NCI-H345 (cell line): ENCODE results near the gene SLC5A5.

Source experiments
- DNase-seq: peaks from one replicate; lab custom pipeline; 2025; lab: John Stamatoyannopoulos, UW

The SLC5A5 gene

GRCh38 chr19:17847538-17848366 is 24.0 kb upstream of the SLC5A5 start, which contains the start of gene JAK3:
TSS of gene JAK3 (minus strand) at chr19:17847982. CDS start at chr19:17844417, 3,565 bp downstream.
- DNase-seq = no peak

- DNase-seq = no peak
Observed at GRCh38 chr19:17848595-17849292, 23.0 kb upstream of the SLC5A5 start.

GRCh38 chr19:17854061-17854460 is 17.7 kb upstream of the SLC5A5 start:
- DNase-seq = no peak

- peak; percentile 65 for DNase-seq
Observed at GRCh38 chr19:17855280-17856152, 16.2 kb upstream of the SLC5A5 start.

GRCh38 chr19:17859533-17860330 is 12.0 kb upstream of the SLC5A5 start, which contains the start of gene RPL18A:
TSS of gene RPL18A (plus strand) at chr19:17859910. CDS start at chr19:17859957, 47 bp downstream.
- peak; percentile 99 for DNase-seq

GRCh38 chr19:17860331-17860992 is 11.3 kb upstream of the SLC5A5 start:
- DNase-seq = no peak

GRCh38 chr19:17860993-17861360 is 10.8 kb upstream of the SLC5A5 start:
- no peak for DNase-seq

- DNase-seq = no peak
Observed at GRCh38 chr19:17861542-17862402, 10.0 kb upstream of the SLC5A5 start.

GRCh38 chr19:17862711-17863519 is 8.8 kb upstream of the SLC5A5 start:
- DNase-seq = no peak

GRCh38 chr19:17863520-17864182 is 8.1 kb upstream of the SLC5A5 start:
- no peak for DNase-seq

- no peak for DNase-seq
Observed at GRCh38 chr19:17865364-17866311, 6.1 kb upstream of the SLC5A5 start.

- DNase-seq = no peak
Observed at GRCh38 chr19:17866312-17866963, 5.3 kb upstream of the SLC5A5 start.

- no peak for DNase-seq
Observed at GRCh38 chr19:17866964-17867486, 4.7 kb upstream of the SLC5A5 start.

GRCh38 chr19:17868669-17869068 is 3.1 kb upstream of the SLC5A5 start:
- DNase-seq = no peak

GRCh38 chr19:17869114-17869608 is 2.6 kb upstream of the SLC5A5 start:
- DNase-seq = no peak
